ENCODE results near the gene RPA1. TPM values are rescaled to one million over a fixed set of nuclear protein-coding genes. Genes with fewer than 3 reads are reported as not detected.

The RPA1 gene
- total RNA-seq, 4 donors from 2014 or later: 22.9 to 30.8 (median 29.2) TPM

DNA sequence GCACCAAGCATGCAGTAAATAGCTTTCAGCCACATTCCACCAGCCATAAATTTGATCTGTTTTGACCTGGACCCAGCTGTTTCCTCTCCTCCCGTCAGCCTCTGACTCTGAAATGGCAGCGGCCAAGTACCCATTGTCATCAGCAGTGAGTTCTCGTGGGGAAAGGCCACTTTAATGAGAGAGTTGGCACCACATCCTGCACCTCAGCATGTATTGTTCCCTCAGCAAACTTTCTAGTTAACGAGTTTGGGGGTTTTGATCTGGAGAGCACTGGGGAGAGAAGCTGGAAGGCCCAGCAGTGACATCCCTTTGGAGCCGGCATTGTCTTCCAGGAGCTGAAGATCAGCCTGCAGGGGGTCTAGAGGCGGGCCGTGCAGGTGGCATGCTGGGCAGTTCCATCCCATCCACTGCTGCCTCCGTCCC lies 84.9 kb downstream of the RPA1 start:
- TF ChIP-seq POLR2AphosphoS5 (IDR thresholded peaks at IDR 0.05): no peak
- no peak for TF ChIP-seq POLR2A (IDR thresholded peaks at IDR 0.05; ENCODE audit: low read depth)
- TF ChIP-seq, protein P1, sequence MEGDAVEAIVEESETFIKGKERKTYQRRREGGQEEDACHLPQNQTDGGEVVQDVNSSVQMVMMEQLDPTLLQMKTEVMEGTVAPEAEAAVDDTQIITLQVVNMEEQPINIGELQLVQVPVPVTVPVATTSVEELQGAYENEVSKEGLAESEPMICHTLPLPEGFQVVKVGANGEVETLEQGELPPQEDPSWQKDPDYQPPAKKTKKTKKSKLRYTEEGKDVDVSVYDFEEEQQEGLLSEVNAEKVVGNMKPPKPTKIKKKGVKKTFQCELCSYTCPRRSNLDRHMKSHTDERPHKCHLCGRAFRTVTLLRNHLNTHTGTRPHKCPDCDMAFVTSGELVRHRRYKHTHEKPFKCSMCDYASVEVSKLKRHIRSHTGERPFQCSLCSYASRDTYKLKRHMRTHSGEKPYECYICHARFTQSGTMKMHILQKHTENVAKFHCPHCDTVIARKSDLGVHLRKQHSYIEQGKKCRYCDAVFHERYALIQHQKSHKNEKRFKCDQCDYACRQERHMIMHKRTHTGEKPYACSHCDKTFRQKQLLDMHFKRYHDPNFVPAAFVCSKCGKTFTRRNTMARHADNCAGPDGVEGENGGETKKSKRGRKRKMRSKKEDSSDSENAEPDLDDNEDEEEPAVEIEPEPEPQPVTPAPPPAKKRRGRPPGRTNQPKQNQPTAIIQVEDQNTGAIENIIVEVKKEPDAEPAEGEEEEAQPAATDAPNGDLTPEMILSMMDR (IDR thresholded peaks at IDR 0.05): no peak
- no peak for TF ChIP-seq EP300 (IDR thresholded peaks at IDR 0.05)
- H3K27ac ChIP-seq (replicated peaks in 1 of 4): no peak overlapping the region
- intact Hi-C loops (cut with DNase I): no loop called here
- H3K36me3 ChIP-seq: no peaks in the 10 kb centered on the region
- no peak for DNase-seq (ENCODE audit: extremely low spot score)
- no peaks in the 10 kb centered on the region for H3K4me1 ChIP-seq
- no peaks in the 10 kb centered on the region for H3K9me3 ChIP-seq
- WGBS: 65% methylated on average over 5 of the region's 8 CpGs
- H3K27me3 ChIP-seq: peaks cover 0 to 74% (median 4%) of the 10 kb centered on the region in 4 donors
- H3K4me3 ChIP-seq: no peak overlapping the region

DNA sequence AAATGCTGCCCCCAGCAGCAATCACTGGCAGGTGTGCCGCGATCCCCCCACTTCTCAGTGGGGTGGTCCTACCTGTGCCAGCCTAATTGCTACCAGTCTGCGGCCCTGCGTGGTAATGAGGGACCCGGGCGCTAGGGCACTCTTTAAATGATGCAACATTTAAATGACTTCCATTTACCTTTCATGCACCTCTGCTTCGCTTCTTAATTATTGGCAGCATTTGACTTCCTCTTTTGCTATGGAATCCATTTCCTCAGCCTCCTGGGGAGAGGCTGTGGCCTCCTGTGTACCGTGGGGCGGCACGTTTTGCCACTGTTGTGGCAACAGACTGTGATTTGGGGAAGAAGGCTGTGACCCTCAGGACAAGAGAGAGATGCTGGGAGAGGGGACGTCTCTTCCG lies 86.1 kb downstream of the RPA1 start:
- 69% methylated on average over 12 of the region's 12 CpGs for WGBS
- Histone ChIP-seq H3K4me1 (no peaks in the 10 kb centered on the region), H3K36me3 (no peaks in the 10 kb centered on the region), H3K9me3 (no peaks in the 10 kb centered on the region), H3K27me3 (peaks cover 0 to 63% (median 0%) of the 10 kb centered on the region in 4 donors), H3K27ac (replicated peaks in 1 of 4) (no peak overlapping the region), H3K4me3 (no peak overlapping the region)
- TF ChIP-seq POLR2A (IDR thresholded peaks at IDR 0.05; ENCODE audit: low read depth) (no peak), POLR2AphosphoS5 (IDR thresholded peaks at IDR 0.05) (no peak)
- intact Hi-C loops (cut with DNase I): no loop called here
- DNase-seq (ENCODE audit: extremely low spot score): no peak

DNA sequence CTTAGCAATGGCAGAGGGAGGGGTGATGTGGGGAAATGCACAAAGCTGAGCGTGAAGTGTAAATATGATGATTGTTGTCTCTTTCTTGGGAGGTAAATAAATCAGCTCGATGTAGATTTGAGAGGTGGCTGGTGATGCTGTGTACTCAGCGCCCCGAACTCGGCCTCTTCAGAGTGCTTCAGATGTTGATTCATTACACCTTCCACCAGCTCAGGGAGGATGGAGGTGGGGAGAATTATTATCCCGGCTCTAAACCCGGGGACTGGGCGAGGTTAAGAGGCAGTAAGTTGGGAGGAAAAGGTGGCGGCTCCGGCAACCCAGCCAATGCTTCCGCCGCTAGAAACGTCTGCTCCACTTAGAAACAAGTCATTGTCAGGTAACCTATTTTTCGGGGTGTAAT lies 86.5 kb downstream of the RPA1 start:
- Histone ChIP-seq H3K4me3 (no peak overlapping the region), H3K4me1 (no peaks in the 10 kb centered on the region), H3K9me3 (no peaks in the 10 kb centered on the region), H3K27ac (replicated peaks in 1 of 4) (no peak overlapping the region), H3K36me3 (no peaks in the 10 kb centered on the region), H3K27me3 (peaks cover 0 to 59% (median 0%) of the 10 kb centered on the region in 4 donors)
- intact Hi-C loops (cut with DNase I): no loop called here
- DNase-seq (ENCODE audit: extremely low spot score): no peak
- WGBS: 70% methylated on average over 14 of the region's 14 CpGs
- no peak for TF ChIP-seq EP300 (IDR thresholded peaks at IDR 0.05)
- TF ChIP-seq, protein P1 (IDR thresholded peaks at IDR 0.05): no peak
- TF ChIP-seq POLR2AphosphoS5 (IDR thresholded peaks at IDR 0.05): no peak
- no peak for TF ChIP-seq POLR2A (IDR thresholded peaks at IDR 0.05; ENCODE audit: low read depth)

DNA sequence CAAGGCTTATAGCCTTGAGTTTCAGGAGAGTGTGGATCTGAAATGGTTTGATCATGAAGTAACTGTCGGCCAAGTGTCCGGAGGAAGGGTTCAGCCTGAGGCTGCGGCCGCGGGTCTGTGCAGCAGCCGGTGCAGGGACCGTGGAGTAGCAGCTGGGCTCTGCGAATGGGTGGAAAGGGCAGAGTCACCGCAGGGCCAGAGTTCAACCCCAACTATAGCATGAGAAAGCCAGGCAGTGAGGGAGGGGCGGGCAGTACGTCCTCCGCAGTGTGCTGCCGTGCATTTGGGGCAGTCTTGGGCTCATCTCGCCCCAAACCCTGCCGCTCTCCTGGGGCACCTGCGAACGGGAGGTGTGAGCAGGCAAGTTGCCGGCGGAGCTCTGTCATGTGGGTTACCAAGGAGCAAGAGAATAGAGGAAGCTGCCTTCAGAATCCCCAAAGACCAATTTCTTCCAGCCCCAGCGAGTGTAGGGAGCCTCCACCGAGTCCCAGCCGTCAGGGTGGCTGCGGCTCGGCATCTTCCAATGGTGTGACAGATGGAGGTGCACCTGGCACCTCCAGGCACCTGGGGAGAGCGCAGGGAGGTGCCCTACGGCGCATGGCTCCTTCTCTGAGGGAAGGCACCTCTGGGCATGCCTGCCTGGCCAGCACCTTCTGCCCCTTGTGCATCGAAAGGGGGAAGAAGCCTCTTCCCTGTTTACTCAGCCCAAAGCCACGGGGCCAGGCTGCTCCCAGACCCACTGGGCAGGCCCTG lies 87.3 kb downstream of the RPA1 start:
- Histone ChIP-seq H3K36me3 (no peaks in the 10 kb centered on the region), H3K9me3 (no peaks in the 10 kb centered on the region), H3K4me1 (no peaks in the 10 kb centered on the region), H3K27me3 (peaks cover 0 to 50% (median 0%) of the 10 kb centered on the region in 4 donors), H3K4me3 (no peak overlapping the region), H3K27ac (replicated peaks in 1 of 4) (no peak overlapping the region)
- WGBS: 69% methylated on average over 19 of the region's 29 CpGs
- no peak for DNase-seq (ENCODE audit: extremely low spot score)
- intact Hi-C loops (cut with DNase I): no loop called here
- TF ChIP-seq, protein P1 (IDR thresholded peaks at IDR 0.05): no peak
- no peak for TF ChIP-seq POLR2A (IDR thresholded peaks at IDR 0.05; ENCODE audit: low read depth)
- TF ChIP-seq POLR2AphosphoS5 (IDR thresholded peaks at IDR 0.05): no peak
- no peak for TF ChIP-seq EP300 (IDR thresholded peaks at IDR 0.05)

DNA sequence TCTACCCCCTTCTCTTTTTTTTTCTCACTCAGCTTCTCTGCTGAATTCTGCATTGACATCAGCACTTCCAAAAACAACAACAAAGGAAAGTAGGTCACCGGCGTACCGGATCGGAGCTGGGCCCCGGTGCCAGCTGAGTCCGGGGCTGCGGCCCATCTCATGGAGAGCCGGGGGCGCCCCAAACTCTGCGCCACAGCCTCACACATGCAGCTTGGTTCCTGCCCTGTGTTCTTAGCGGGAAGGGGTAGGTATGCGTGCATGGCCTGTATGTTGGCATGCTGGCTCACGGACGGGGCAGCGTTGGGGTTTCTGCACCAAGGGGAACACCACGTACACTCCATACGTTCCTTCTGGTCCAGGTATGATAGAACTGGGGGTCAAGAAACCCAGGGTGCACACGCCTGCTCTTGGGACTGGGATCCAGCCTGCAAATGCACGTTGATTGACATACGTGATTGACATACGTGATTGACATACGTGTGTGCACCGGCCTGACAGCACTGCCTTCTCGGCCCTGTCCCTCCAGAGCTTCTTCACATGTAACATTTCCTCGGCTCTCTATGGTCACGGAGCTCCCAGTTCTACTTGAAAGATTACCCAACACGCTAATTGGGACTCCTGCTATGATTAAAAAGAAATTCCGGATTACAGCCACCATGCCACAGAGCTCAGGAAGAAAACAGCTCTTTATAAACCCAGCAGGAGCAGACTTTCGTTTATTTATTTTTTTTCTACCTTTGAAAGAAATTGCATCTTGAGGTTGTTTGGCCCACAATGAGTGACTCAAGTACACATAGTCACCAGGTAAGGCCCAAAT lies 88.7 kb downstream of the RPA1 start:
- DNase-seq (ENCODE audit: extremely low spot score): no peak
- H3K27me3 ChIP-seq: peaks cover 0 to 36% (median 0%) of the 10 kb centered on the region in 4 donors
- TF ChIP-seq POLR2A (IDR thresholded peaks at IDR 0.05; ENCODE audit: low read depth): no peak
- H3K4me3 ChIP-seq: no peak overlapping the region
- H3K9me3 ChIP-seq: no peaks in the 10 kb centered on the region
- intact Hi-C loops (cut with DNase I): no loop called here
- 91% methylated on average over 29 of the region's 29 CpGs for WGBS
- H3K36me3 ChIP-seq: no peaks in the 10 kb centered on the region
- no peaks in the 10 kb centered on the region for H3K4me1 ChIP-seq
- H3K27ac ChIP-seq (replicated peaks in 1 of 4): no peak overlapping the region
